HG03095 (cell line): Measurements from ENCODE around the gene HOXD11.

Experiments used
- ATAC-seq: cut with Tn5 transposase; IDR thresholded peaks from one replicate; pipeline ENCODE4 v1.9.1; 2021; ENCODE audit warnings: moderate library complexity; ENCODE audit not compliant: unreplicated experiment

The HOXD11 gene

GRCh38 chr2:176106581-176107539 lies at the start of gene HOXD11:
Gene HOXD11 (plus strand): TSS chr2:176107280. CDS start chr2:176107356, 76 bp downstream.
- ATAC-seq, result no peak

GRCh38 chr2:176063958-176064357 lies 43.1 kb upstream of the HOXD11 start:
- ATAC-seq, result no peak

GRCh38 chr2:176066645-176067588 lies 40.2 kb upstream of the HOXD11 start:
- no peak for ATAC-seq

GRCh38 chr2:176067589-176068418 lies 39.3 kb upstream of the HOXD11 start:
- ATAC-seq, result no peak

- ATAC-seq, result no peak
Observed at GRCh38 chr2:176068419-176068832, 38.7 kb upstream of the HOXD11 start.

GRCh38 chr2:176071330-176072291 lies 35.5 kb upstream of the HOXD11 start:
- ATAC-seq, result no peak

GRCh38 chr2:176072292-176072669 lies 34.8 kb upstream of the HOXD11 start:
- ATAC-seq, result no peak

- no peak for ATAC-seq
Observed at GRCh38 chr2:176072951-176073904, 33.9 kb upstream of the HOXD11 start.

GRCh38 chr2:176074919-176075425 lies 32.1 kb upstream of the HOXD11 start:
- ATAC-seq, result no peak

- no peak for ATAC-seq
Observed at GRCh38 chr2:176075481-176075880, 31.6 kb upstream of the HOXD11 start.

GRCh38 chr2:176076063-176076462 lies 31.0 kb upstream of the HOXD11 start:
- ATAC-seq, result no peak

GRCh38 chr2:176076796-176077195 lies 30.3 kb upstream of the HOXD11 start:
- no peak for ATAC-seq

- no peak for ATAC-seq
Observed at GRCh38 chr2:176078541-176079284, 28.4 kb upstream of the HOXD11 start.

- no peak for ATAC-seq
Observed at GRCh38 chr2:176079285-176079830, 27.7 kb upstream of the HOXD11 start.

GRCh38 chr2:176079831-176080539 lies 27.1 kb upstream of the HOXD11 start:
- no peak for ATAC-seq

- no peak for ATAC-seq
Observed at GRCh38 chr2:176080540-176081375, 26.3 kb upstream of the HOXD11 start.
